Measurements from ENCODE around the gene RNF223. TPM values are rescaled to one million over a fixed set of nuclear protein-coding genes. Genes with fewer than 3 reads are reported as not detected.

The RNF223 gene
- not detected for total RNA-seq

GRCh38 chr1:1073743-1074587 lies at the start of gene RNF223:
Gene RNF223, minus strand, starts transcription at chr1:1074306. Its CDS starts 1,740 bp downstream, at chr1:1072566.
- ATAC-seq (peak; percentile 6), DNase-seq (ENCODE audit: low spot score) (no peak)

DNA sequence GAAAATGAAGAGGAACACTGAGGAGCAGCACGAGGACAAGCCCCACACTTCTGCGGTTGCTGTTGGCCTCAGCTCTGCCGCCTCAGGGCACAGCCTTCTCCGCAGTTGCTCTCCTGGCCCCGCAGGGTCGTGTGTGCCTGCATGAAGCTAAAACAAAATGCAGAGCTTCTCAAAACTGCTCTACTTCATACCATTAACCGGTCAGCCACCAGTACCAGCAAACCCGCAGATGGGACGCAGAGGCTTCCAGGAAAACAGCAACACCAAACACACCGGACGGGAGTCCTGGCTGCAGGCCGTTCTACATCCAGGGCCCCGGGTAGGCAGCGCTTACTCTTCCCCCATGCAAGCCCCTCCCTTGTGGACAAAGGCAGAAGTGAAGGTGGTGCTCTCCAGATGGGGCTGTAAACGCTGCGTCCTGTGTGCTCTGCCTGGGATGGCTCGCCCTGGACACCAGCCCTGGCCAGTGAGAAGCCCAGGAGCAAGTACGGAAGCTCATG lies 48.9 kb upstream of the RNF223 start:
- ATAC-seq (no peak), DNase-seq (ENCODE audit: low spot score) (no peak)

- DNase-seq (ENCODE audit: low spot score) (peak; percentile 85), ATAC-seq (peak; percentile 85)
Observed at GRCh38 chr1:1122078-1122811, 48.1 kb upstream of the RNF223 start.

DNA sequence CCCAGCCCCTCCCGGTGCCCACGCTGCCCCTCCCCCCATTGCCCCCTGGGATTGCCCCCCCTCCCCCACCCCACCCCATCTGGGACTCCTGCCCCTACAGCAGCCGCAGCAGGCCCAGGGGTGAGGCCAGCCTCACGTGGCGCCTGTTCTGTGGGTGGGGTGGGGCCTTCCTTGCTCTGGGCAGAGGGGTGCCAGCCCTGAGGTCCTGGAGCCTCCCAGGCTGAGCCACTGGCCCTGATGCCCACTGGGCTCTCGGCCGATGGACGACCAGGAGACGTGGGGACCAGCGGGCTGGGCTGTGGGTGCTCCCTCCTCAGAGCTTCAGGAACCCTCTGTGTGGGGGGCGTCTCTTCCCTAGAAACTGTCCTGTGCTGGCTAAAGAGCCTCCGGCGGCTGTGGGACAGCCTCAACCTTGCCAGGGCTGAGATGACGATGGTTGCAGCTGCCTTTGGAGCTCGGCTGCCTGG lies 47.5 kb upstream of the RNF223 start:
- DNase-seq (ENCODE audit: low spot score): no peak

GRCh38 chr1:1120866-1121591 lies 46.9 kb upstream of the RNF223 start:
- ATAC-seq (no peak), DNase-seq (ENCODE audit: low spot score) (no peak)

More for the DNA sequence above, 47.5 kb upstream of the RNF223 start:
- ATAC-seq: peak; percentile 23

DNA sequence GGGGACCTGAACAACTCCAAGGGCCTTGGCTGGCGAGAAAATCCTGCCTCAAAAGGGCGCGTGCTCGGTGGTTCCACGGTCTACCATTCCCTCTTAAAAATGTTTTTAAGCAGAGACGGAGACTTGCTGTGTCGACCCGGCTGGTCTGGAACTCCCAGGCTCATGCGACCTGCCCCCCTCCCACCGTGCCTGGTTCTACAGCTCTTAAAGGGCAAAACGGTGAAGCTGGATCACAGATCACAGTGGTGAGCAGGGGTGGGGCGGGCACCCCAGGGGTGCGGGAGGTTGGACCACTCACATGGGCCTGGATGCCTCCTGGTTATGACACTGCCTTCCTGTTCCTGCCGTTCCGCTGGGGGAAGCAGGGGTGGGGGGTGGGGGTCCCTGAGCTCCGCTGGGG lies 46.0 kb upstream of the RNF223 start:
- no peak for ATAC-seq
- DNase-seq (ENCODE audit: low spot score): no peak

DNA sequence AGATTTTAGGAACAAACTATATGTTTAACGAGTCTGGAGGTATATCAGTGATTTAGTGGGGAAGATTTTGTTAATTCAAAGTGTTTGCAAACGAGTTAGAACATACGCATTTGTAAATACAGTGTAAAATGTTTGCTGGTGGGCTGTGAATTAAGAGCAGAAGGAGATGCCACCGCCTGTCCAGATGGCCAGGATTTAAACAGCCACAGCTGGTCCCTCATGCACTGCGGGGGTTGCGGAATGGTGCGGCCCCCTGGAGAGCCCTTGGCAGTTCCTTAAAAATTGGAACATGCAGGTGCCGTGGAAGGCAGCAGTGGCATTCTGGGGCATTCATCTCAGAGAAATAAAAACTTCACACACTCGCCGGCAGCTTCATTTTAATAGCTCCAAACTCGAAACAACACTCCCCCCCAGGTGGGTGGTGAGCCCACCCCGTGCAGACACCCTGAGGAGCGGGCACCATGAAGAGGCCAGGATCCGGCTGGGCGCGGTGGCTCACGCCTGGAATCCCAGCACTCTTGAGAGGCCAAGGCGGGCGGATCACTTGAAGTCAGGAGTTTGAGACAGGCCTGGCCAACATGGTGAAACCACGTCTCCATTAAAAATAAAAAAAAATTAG lies 45.3 kb upstream of the RNF223 start:
- ATAC-seq: no peak
- DNase-seq (ENCODE audit: low spot score): no peak

DNA sequence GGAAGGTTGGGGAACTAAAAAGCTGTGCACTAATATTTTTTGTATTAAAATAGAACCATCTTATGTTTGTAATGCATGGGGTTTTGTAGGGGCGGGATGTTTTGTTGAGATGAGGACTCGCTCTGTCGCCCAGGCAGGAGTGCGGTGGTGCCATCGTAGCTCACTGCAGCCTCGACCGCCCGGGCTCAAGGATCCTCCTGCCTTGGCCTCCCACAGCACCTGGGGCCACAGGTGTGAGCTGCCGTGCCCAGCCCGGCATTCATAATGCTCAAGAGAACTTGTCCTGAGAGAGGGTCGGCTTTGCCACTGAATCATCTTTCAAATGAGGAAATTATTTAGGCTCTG lies 44.7 kb upstream of the RNF223 start:
- ATAC-seq (no peak), DNase-seq (ENCODE audit: low spot score) (no peak)

DNA sequence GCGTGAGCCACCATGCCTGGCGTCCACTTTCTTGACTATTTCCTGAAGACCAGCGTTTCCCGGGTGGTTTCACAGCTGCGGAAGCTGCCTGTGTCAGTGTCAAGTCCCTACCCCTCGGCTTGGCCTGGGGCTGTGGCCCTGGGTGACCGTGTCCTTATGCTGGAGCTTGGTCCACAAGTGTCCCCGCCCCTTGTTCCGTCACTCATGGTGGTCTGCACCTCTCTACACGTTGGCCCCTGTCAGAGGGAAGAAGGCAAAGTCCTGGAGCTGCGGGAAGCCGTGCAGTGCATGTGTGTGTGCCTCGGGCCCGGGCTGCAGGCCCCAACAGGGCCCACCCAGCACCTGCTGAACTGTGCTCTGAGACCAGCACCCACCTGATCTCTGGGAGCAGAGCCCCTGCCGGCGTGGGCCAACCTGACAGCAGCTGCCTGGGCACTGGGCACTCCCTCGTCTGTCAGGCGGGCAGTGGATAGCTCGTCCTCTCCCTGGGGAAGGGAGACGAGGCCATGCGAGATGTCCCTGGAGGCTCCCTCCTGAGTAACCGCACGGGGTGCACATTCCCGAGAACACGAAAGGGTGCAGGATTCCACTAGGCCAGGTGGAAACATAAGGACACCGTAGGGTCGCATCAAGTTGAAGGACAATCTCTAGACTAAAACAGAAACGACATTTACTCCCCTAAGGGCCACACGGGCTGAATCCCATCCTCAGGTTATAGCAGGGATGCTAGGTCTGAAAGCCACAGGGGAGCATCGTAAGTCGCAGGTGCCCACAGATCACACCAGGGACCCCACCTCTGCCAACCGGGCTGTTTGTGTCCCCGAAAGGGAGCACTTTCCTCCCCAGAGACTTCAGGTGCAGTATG lies 44.1 kb upstream of the RNF223 start:
- DNase-seq (ENCODE audit: low spot score): no peak
- no peak for ATAC-seq

DNA sequence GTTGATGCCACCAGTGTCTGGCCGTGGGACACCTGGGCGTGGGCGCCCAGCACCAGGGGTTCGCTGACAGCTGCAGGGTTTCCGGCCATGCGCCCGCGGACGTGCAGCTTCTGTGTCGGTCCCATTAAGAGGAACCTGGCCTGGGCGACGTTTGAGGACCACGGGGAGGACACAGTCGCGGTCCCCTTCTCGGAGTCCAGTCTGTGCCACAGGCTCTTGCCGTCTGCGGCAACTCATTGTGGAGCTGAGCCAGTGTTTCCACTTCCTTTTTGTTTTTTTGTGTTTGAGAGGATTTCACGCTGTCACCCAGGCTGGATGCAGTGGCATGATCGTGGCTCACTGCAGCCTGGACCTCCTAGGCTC lies 43.3 kb upstream of the RNF223 start:
- no peak for ATAC-seq
- no peak for DNase-seq (ENCODE audit: low spot score)

DNA sequence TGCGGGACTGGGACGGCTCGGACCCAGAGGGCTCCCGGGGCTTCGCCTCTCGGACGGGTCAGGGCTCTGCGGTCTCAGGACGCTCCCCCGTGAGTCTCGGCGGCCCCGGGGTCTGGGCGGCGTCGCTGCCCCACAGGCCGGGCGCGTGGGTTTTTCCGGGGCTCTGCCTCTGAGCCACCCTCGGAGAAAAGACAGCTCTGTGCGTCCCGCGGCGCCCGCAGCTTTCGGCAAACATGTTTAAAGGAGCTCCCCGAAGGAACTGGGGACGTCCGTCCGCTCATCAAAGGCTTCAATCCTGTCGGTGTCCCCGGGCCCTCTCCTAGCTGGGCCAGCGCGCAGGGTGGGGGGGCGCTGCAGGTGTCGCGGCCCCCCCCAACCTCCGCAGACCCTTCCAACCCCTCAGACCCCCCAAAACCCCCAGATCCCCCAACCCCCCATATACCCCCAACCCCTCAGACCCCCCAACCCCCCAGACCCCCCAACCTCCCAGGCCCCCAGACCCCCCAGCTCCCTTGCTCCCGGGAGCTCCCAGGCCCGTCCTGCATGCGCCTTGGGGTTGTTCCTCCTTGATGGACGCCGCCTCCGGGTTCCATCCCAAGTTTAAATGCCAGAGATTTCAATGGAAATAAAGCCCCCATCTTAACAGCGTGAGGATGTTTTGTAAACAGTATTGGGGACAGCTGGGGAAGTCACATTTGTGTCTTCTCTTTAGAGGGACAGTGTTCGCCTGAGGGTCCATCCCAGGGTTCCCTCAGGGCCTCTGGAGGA lies 42.8 kb upstream of the RNF223 start:
- ATAC-seq (no peak), DNase-seq (ENCODE audit: low spot score) (no peak)

DNA sequence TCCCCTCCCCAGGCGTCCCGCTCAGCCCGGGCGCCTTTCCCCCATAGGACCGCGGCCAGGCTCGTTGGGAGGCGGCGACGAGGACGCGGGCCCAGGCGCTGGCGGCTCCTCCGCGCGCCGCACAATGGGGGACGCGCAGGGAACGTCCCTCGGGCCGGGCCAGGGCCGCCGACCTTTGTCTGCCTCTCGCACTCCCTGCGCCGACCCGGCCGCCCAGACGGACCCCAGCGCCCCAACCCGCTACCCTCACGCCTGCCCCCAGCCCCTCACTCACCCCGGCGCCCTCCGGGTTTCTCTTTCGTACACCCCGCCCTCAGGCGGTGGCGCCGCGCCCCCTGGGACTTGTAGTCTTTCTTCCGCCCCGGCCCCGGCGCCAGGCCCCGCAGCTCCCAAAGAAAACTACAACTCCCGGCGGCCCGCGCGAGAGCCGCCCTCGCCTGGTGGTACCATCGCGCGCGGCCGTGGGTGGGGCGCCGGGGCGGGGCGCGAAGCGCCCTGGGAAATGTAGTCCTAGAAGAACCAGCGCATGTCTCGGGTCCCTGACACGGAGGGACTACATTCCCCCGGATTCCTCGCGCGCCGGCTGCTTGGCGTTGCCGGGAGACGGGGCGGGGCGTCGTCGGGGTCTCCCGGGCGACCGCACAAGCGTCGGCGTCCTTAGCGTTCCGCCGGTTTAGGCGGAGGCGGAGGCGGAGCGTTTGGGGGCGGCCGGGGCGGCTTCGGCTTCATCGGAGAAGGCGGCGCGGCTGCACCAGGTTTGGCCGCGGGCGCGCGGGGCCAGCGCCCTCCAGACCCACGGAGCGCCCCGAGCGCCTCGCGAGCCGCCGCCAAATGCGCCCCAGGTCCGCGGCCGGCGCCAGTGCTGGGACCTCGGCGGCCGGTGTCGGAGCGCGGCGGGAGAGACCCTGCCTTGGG lies 41.9 kb upstream of the RNF223 start, which contains the start of gene C1orf159:
TSS of gene C1orf159 (minus strand) at position 304 of the 915 bp plus-strand sequence. CDS start 24,546 bp downstream, outside the sequence.
- DNase-seq (ENCODE audit: low spot score) (peak; percentile 100), ATAC-seq (peak; percentile 97)

DNA sequence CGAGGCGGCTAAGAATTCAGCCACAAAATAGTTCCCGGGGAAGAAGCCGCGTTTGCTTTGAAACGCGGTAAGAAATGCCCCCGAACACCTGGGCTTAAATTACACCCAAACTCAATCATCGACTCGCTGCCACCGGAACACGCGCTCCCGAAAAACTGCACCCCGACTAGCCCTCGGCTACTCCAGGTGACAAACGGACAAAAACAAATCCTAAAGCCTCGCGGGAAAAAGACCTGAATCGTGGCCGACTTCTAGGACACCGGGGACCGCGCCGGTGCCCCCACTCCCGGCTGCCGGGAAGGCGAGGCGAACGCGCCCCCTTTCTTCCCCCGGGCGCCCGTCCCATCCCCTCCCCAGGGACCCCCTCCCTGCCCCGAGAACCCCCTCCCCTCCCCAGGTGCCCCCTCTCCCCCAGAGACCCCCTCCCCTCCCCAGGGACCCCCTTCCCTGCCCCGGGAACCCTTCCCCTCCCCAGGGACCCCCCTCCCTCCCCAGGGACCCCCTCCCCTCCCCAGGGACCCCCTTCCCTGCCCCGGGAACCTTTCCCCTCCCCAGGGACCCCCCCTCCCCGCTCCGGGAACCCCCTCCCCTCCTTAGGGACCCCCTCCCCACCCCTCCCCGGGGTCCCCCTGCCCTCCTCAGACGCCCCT lies 41.2 kb upstream of the RNF223 start:
- DNase-seq (ENCODE audit: low spot score): no peak
- no peak for ATAC-seq

DNA sequence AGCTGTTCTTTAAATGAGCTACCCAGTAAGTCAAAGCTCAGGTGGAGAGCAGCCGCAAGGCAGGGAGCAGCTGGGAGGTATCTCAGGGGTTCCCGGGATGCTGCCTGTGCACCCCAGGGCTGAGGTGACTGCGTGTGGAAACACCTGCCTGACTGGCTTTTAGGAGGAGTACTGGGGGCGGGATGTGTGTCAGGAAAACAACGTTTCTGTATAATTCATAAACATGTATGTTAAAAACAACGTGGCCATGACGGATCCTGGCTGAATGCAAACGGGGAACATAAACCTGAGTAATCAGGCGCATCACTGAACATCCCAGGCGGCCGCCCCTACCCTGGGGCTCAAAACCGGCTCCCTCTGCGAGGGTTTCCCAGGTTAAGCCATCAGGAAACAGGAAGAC lies 40.3 kb upstream of the RNF223 start:
- ATAC-seq (no peak), DNase-seq (ENCODE audit: low spot score) (no peak)

GRCh38 chr1:1112237-1112985 lies 38.3 kb upstream of the RNF223 start:
- no peak for DNase-seq (ENCODE audit: low spot score)
- ATAC-seq: no peak

- no peak for ATAC-seq
- no peak for DNase-seq (ENCODE audit: low spot score)
Observed at GRCh38 chr1:1111516-1112236, 37.6 kb upstream of the RNF223 start.
